IPS DF 6.9 (cell line): ENCODE data around the gene TPSB2.

ENCODE experiments used
- DNase-seq: peaks from one replicate; pipeline ENCODE4 v3.0.0-alpha.2; 2013; ENCODE audit warnings: low read depth, low spot score
- H3K27ac ChIP-seq: one replicate; pipeline ENCODE4 v1.5.1; 2013; ENCODE audit warnings: low read length, control low read depth
- H3K27me3 ChIP-seq: 2 replicates; pipeline ENCODE4 v1.6.1; 2013; ENCODE audit warnings: mild to moderate bottlenecking, low read length; ENCODE audit not compliant: control insufficient read depth, insufficient read depth
- H3K36me3 ChIP-seq: 2 replicates; pipeline ENCODE4 v1.6.1; 2013; ENCODE audit warnings: low read length; ENCODE audit not compliant: control insufficient read depth, insufficient read depth
- H3K4me1 ChIP-seq: 2 replicates; pipeline ENCODE4 v1.6.1; 2013; ENCODE audit warnings: low read length; ENCODE audit not compliant: control insufficient read depth, insufficient read depth
- H3K4me3 ChIP-seq: 2 replicates; pipeline ENCODE4 v1.5.1; 2013; ENCODE audit warnings: mild to moderate bottlenecking, low read length
- H3K9me3 ChIP-seq: 2 replicates; pipeline ENCODE4 v1.6.1; 2013; ENCODE audit warnings: low read length, inconsistent platforms; ENCODE audit not compliant: control insufficient read depth, insufficient read depth
- WGBS: extraction: QIAGEN DNeasy Blood & Tissue Kit; methylation state at CpG from one replicate; pipeline ENCODE4 v1.1.7; 2013; ENCODE audit warnings: mixed read lengths, missing lambda C conversion rate; ENCODE audit not compliant: insufficient read length, insufficient coverage; 5-methylcytosine and 5-hydroxymethylcytosine counted together

TPSB2 gene

GRCh38 chr16:1182316-1182671, 47.7 kb downstream of the TPSB2 start:
- no peaks in the 10 kb centered on the region for H3K27me3 ChIP-seq

GRCh38 chr16:1181404-1182315, 48.3 kb downstream of the TPSB2 start:
- no peak overlapping the region for H3K4me3 ChIP-seq
- H3K27ac ChIP-seq = no peak overlapping the region
- no peaks in the 10 kb centered on the region for H3K27me3 ChIP-seq
- peaks cover 2% of the 10 kb centered on the region; the same call in 1 of the 2 replicates for H3K4me1 ChIP-seq
- H3K9me3 ChIP-seq = no peaks in the 10 kb centered on the region
- no CpG with 5 or more reads among the region's 39 CpGs for WGBS
- peaks cover 2% of the 10 kb centered on the region; the same call in 1 of the 2 replicates for H3K36me3 ChIP-seq
- no peak for DNase-seq

More at GRCh38 chr16:1182316-1182671, 47.7 kb downstream of the TPSB2 start:
- Histone ChIP-seq H3K36me3 (no peaks in the 10 kb centered on the region; the same call in 1 of the 2 replicates), H3K4me3 (no peak overlapping the region), H3K27ac (no peak overlapping the region), H3K9me3 (no peaks in the 10 kb centered on the region), H3K4me1 (peaks cover 1% of the 10 kb centered on the region; the same call in 1 of the 2 replicates)
- no peak for DNase-seq
- WGBS = no CpG with 5 or more reads among the region's 19 CpGs

DNA sequence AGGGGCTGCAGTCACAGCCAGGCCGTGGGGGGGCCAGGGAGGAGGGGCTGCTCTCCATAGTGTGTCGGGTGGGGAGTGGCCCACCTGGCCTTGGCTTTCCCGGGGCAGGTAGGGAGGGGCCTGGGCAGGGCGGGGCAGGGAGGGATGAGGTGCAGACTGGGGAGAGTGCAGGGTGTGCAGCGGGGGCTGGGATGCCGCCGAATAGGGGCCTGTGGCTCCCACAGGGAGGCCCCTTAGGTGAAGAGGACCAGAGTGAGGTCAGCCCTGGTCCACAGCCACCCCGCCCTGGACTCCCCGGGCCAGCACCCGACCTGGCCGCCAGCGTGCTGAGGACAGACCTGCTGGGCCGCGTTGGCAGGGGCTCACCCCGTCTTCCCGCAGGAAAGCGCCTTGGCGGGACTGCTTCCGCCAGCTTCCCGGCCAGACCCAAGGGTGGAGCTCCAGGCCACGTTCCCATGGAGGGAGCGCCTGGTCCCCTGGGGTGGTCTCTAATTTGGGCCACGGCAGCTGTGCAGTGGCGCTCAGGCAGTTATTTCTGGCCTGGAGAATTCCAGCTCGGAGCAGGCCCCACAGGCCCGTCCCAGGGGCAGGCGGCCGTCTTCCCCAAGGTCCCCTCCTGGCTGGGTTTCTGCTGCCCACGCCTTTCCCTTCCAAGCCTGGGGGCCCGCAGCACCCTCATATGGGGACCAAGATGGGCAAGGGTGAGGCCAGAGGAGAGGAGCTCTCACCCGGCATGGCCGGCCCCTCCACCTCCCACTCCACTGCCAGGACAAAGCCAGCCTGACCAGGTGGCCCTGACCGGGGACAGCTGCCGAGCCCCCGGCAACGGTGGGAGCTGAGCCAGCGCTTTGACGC, 49.2 kb downstream of the TPSB2 start:
- no peaks in the 10 kb centered on the region for H3K9me3 ChIP-seq
- peaks cover 2% of the 10 kb centered on the region; the same call in 1 of the 2 replicates for H3K36me3 ChIP-seq
- H3K27me3 ChIP-seq = no peaks in the 10 kb centered on the region
- H3K27ac ChIP-seq = no peak overlapping the region
- no peak for DNase-seq
- WGBS = no CpG with 5 or more reads among the region's 38 CpGs
- peaks cover 3% of the 10 kb centered on the region; the same call in 1 of the 2 replicates for H3K4me1 ChIP-seq
- H3K4me3 ChIP-seq = no peak overlapping the region
